Subcutaneous preadipocyte (primary cell): Measurements from ENCODE around the gene PRKD2. TPM values are rescaled to one million over a fixed set of nuclear protein-coding genes. Genes with fewer than 3 reads are reported as not detected.
A peak's percentile ranks its signal among the peaks of the same experiment; 100 is the strongest.

ENCODE experiments used
- small RNA-seq: library from RNA; depleted of rRNA; stranded (forward); fragments of <200 nt; gene quantifications from one replicate; pipeline ENCODE3, GENCODE V24; 2012
- total RNA-seq: library from RNA; depleted of rRNA; stranded (reverse); fragments of >200 nt; gene quantifications from 2 replicates; pipeline ENCODE4 v1.2.3, GENCODE V29; 2012

Gene PRKD2
- 5.1 and 7.2 TPM in 2 replicates for total RNA-seq

GRCh38 chr19:46717034-46717715 is at the start of gene PRKD2:
Gene PRKD2, minus strand, starts transcription at chr19:46717114. Its CDS starts 744 bp downstream, at chr19:46716370.

DNA sequence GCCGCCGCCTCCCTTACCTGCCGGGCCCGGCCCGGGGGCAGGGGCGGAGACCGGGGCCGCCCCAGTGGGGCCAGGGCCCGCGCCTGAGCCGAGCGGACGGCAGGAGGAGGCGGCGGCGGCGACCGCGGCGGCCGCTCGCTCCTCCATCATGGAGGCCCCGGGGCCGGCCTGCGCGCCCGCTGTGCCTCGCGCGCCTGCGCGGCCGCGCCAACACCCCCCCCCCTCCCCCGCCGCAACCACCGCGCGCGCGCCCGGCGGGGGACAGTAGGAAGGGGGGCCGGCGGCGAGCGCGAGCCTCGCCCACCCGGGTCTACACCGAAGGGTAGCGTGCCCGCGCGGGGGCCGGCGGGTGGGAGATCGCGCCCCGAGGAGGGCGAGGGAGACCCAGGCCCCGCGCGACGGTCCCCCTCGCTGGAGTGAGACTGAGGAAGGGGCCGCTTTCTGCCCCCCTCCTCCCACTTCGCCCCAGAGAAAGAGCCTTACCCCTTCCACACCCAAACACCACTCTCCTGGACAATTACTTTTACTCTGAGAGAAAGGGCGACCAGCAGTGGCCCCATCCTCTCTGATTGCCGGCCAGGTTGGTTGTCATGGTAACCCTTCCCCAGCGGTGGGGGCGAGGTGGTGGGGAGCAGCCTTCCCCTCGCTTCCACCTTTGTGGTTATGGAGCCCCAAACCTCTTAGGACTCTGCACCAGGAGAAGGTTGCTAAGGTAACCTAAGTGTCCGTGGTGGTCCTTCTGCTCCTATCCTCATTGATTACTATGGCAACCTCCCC is 29.6 kb upstream of the PRKD2 start, which contains the start of gene STRN4:
Gene STRN4, minus strand, starts transcription at position 170 of the 777 bp plus-strand sequence. Its CDS starts 20 bp downstream, at position 150.

DNA sequence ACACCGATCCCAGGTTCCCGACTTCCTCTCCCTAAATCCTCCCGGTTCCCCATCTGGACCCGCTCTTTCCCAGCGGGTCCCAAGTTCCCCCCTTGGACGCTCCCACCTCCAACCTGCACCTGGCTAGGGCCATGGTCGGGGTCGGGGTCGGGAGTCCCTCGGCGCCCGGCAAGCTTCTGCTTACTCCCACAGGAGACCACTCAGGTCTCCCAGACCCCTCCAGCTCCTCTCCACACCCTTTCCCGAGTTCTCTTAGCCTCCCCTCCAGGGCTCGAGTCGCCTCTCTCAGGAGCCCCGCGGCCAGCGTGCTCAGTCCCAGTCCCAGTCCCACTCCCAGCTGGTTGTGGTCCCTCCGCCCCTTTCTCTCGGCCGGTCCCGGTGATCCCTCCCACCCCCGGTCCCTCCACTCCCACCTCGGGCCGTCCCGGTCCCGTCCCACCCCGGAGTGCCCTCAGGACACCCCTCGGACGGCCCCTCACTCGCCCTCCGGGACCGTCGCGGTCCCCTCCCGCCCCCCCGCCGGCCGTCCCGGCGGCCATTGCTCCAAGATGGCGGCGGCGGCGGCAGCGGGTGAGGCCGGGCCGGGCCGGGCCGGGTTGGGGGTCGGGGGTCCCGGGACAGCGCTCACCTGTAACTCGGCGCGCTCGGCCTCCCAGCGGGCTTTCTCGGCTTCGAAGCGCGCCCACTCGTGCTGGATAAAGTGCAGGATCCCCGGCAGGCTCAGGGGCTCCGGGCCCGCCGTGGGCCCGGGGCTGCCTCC is 28.8 kb upstream of the PRKD2 start, which contains the start of gene FKRP:
Gene FKRP, plus strand, starts transcription at position 537 of the 760 bp plus-strand sequence. CDS start 9,394 bp downstream, outside the sequence.

DNA sequence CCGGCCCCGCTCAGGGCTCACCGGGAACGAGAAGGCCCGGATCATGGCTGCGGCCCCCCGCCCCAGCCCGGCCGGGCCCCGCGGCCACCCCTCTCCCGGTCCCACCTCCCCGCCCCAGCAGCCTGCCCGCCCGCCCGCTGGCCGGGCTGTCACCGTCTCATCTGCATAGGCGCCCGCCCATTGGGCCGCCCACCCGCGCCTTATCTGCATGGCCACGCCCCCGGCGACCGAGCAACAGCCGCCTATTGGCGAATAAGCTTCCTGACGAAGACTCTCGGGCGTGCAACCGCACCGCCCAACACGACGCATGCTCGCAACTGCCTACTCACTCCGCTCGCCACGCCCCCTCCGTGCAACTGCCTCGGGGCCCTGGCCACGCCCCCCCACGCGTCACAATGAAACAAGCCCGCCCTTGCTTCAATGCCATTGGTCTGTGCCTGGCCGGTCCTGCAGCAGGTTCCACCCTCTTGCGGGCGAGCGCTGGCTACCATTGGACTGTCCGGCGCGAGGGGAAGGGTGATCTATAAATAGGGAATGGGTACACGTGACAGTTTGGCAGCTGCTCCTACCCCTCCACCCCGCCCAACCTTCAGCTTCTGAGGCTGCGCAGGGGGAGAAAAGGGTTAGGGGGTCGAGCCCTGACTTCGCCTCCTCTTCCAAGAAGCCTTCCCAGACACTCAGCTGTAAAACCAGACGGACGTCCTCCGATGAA is 55.7 kb downstream of the PRKD2 start, which contains the start of gene DACT3:
Gene DACT3, minus strand, starts transcription at position 163 of the 712 bp plus-strand sequence. Its CDS starts 118 bp downstream, at position 45.

GRCh38 chr19:46635920-46636761 is 80.8 kb downstream of the PRKD2 start, which contains the start of gene GNG8:
Gene GNG8, minus strand, starts transcription at chr19:46636202. Its CDS starts 1,520 bp downstream, at chr19:46634682.

DNA sequence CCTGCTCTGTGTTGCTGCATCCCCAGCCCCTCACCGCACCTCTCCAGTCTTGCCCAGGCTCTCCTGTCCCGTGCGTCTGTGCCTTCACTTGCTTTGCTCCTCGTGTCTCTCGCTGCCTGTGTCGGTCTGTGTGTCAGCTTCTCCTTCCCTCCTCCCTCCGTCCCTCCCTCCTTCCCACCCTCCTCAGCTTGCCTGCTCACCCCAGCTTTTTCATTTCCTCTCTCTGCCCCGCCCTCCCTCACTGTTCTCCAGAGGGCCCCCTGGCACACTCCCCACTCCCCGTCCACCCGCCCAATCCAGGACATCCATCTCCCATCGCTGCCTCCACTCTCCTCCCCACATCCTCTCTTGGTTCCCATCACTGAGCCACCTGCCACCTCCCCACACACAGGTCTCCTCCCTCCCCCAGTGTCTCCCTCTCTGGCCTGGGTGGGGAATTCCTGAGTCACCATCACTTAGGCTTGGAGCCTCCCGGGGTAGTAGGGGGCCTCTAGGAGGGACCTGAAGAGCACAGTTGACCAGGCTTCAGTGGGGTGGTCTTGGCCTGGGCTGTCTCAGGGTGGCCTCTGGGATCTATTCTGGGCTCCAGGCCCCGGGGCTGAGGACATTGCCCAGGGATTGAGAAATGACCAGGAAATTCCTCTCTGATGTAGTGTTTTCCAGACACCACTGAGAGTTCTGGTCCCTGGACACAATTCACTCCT is 91.8 kb downstream of the PRKD2 start, which contains the start of gene PTGIR:
Gene PTGIR, minus strand, starts transcription at position 132 of the 704 bp plus-strand sequence. CDS start 864 bp downstream, outside the sequence.

Small RNAs within 50 kb of the gene (small RNA-seq; reads per million reads assigned to genes)
- gene MIR320E (0.36 reads per million, percentile 15 among the genes with 10 or more reads in this experiment), gene RF00019 (not detected), gene RN7SL364P (not detected)

Other genes with a start within 250 kb of the PRKD2 start
- 5.1 and 8.1 TPM in 2 replicates for gene PNMA8A, start 245.6 kb downstream of the PRKD2 start, total RNA-seq
- 0.78 and 1.1 TPM in 2 replicates for gene PNMA8B, start 221.2 kb downstream of the PRKD2 start, total RNA-seq
- gene CALM3, start 115.8 kb downstream of the PRKD2 start, total RNA-seq: 201 and 214 TPM in 2 replicates
- gene PTGIR, start 92.0 kb downstream of the PRKD2 start, total RNA-seq: 7.0 and 9.6 TPM in 2 replicates
- not detected in 2 replicates for gene GNG8, start 80.9 kb downstream of the PRKD2 start, total RNA-seq
- 1.1 and 2.2 TPM in 2 replicates for gene DACT3, start 55.9 kb downstream of the PRKD2 start, total RNA-seq
- 11.0 and 20.1 TPM in 2 replicates for gene FKRP, start 28.9 kb upstream of the PRKD2 start, total RNA-seq
- gene STRN4, start 29.3 kb upstream of the PRKD2 start, total RNA-seq: 55.1 and 74.7 TPM in 2 replicates
- 65.0 and 80.7 TPM in 2 replicates for gene SLC1A5, start 71.5 kb upstream of the PRKD2 start, total RNA-seq
- gene AP2S1, start 133.7 kb upstream of the PRKD2 start, total RNA-seq: 121 and 144 TPM in 2 replicates
- 26.5 and 41.2 TPM in 2 replicates for gene ARHGAP35, start 143.9 kb upstream of the PRKD2 start, total RNA-seq